ENCODE measurements around the gene USP4.

- no peak for TF ChIP-seq CTCF (IDR thresholded peaks at IDR 0.05)
- no peak for TF ChIP-seq EP300 (IDR thresholded peaks at IDR 0.05)
- no peak for TF ChIP-seq POLR2A (IDR thresholded peaks at IDR 0.05)
Measured at GRCh38 chr3:49377483-49377882, 37.6 kb upstream of the USP4 start.
